Measurements from ENCODE around the gene DPYSL4.
"Not testable (repeated sequence)": the region's sequence is repeated elsewhere in the genome, so short reads cannot be mapped to it uniquely, and the experiment has no call there.

Gene DPYSL4

DNA sequence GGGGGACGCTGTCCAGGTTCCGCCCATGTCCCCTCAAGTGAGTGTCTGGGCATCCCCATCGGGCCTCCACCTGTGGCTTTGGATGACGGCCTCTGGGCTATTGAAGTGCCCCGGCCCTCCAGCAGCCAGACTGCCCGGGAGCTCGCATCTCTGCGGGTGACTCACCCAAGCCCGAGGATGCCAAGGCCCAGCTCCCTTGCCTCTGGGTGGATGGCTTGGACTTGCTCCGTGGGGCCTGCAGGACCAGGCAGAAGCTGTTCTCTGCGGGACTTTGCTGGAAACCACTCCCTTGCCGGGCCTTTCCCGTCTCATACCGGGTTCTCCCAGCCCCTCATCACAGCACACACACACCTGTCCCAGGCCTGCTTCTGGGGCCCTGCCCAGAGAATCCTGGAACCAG lies 22.4 kb downstream of the DPYSL4 start:
- DNase-seq, result no peak

DNA sequence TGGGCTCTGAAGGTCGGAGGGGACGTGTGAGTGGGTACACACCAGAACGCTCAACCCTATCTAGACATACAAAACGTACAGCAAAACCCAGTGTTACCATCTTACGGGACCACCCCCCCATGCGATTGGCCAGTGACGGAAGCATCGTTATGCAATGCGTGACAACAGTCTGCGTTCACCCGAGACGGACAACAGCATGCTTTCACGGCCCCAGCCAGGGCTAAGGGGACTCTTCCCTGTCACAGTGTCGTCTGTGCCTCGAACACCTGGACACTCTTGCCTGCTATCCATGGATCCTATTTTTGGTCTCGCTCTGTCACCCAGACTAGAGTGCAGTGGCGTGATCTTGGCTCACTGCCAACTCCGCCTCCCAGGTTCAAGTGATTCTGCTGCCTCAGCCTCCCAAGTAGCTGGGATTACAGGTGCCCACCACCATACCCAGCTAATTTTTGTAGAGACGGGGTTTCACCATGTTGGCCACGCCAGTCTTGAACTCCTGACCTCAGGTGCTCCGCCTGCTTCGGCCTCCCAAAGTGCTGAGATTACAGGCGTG lies 23.3 kb downstream of the DPYSL4 start:
- no peak for DNase-seq

DNA sequence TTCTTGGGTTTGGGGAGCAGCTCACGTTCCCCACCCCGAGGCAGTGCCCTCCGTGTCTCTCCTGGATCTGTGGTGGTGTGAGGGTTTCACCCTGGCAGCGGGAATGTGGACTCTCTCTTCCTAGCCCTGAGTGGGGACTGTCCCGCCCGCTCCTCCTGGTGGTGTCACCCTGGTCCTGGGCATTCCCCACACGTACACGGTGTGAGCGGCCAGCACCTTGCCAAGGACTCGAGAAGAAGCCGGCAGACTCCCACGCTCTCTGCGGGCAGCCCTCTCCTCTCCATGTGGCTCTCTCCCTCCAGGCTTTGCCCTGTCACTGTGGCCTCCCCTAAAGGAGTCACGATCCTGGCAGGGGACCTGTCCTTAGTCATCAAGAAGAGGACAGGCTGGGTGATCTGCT lies 24.0 kb downstream of the DPYSL4 start:
- no peak for DNase-seq

DNA sequence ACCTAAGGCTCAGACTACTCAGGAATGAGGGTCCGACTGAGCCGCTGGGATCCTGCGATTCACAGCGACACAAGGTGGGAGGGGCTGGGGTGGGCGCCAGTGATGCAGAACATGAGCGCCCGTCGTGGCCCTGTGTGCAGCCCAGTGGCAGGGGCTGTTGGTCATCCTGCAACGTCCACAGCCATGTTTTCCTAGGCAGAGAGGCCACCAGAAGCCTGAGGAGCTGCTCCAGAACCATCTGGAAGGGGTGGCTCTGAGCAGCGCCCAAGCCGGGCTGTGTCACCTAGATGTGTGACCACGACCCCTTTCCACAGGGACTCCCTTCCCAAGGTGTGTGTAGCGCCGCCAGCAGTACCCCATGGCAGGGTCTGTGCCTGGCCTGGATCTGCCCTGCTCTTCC lies 24.5 kb downstream of the DPYSL4 start:
- no peak for DNase-seq

DNA sequence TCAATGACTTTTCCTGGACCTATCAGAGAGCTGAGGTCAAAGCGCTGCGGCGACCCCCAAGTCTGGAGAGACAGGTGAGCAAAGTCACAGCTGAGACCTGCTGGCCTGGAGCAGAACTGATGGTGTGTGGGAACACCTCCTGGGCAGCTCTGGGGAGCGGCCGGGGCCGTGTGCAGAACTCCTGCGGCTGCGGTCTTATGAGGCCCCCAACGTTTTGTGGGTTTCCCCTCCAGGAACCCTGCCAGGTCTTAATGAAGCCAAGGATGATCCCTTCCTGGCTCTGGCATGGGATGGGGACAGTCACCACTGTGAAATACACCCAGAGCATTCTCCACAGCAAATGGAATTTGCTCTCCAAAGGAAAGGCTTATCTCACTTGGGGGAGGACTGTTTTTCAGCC lies 26.1 kb downstream of the DPYSL4 start:
- no peak for DNase-seq

DNA sequence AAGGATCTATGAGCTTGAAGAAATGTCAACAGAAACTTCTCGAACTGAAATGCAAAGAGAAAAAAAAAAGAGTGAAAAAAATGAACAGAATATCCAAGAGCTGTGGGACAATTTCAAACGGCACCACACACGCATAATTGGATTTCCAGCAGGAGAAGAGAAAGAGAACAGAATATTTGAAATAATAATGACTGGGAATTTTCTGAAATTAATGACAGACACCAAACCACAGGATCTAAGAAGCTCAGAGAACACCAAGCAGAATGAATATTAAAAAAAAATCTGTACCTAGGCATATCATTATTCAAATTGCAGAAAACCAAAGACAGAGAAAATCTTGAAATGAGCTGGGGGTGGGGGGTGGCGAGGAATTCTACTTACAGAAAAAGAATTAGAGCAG lies 27.2 kb downstream of the DPYSL4 start:
- no peak for DNase-seq

DNA sequence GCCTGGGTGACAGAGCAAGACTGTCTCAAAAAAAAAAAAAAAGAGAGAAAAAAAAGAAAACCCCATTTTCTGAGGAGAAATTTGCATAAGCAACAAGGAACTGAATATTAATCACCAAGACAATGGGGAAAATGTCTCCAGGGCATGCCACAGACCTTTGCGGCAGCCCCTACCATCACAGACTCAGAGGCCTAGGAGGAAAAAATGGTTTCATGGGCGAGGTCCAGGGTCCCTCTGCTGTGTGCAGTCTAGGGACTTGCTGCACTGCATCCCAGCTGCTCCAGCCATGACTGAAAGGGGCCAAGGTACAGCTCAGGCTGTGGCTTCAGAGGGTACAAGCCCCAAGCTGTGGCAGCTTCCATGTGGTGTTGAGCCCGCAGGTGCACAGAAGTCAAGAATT lies 29.7 kb downstream of the DPYSL4 start:
- not testable (repeated sequence) for DNase-seq

DNA sequence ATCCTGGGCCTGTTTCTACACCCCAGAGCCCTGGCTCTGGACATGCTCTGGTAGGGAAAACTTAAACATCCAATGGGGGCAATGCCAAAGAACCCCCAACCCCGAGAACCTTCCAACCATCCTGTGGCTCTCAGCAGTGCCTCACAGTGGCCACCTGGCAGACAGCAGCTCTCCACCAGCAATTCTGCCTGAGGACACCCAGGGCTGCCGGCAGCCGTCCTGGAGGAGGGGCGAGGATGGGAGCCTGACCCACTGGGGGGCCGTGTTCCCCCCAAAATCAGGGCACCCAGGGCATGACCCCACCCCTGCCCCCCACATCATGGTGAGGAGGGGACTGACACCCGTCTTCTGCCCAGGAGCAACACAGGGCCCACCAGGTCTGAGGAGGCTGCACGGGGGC lies 32.7 kb downstream of the DPYSL4 start:
- DNase-seq, result no peak

DNA sequence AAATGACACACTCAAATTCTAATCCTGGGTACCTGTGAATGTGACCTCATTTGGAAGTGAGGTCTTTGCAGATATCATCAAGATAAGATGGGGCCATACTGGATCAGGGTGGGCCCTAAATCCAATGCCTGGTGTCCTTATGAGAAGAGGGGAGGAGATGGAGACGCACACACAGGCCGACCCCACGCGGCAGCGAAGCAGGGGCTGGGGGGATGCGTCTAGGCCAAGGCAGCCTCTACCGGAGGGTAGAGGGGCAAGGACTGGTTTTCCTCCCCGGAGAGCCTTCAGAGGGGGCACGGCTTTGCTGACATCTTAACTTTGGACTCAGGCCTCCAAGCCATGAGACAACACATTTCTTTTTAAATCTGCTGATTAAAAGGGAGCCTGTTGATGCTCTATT lies 33.3 kb downstream of the DPYSL4 start:
- no peak for DNase-seq

DNA sequence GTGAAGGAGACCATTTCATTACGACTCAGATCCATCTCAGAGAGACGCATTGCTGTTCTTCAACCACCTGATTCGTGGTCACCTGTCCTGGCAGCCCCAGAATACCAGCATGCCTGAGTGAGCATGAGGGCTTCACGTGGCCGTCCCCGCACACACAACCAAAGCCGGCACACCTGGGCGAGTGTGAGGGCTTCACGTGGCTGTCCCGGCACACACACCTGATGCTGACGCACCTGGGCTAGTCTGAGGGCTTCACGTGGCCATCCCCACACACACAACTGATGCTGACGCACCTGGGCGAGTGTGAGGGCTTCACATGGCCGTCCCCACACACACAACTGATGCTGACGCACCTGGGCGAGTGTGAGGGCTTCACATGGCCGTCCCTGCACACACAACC lies 34.2 kb downstream of the DPYSL4 start:
- DNase-seq, result not testable (repeated sequence)

DNA sequence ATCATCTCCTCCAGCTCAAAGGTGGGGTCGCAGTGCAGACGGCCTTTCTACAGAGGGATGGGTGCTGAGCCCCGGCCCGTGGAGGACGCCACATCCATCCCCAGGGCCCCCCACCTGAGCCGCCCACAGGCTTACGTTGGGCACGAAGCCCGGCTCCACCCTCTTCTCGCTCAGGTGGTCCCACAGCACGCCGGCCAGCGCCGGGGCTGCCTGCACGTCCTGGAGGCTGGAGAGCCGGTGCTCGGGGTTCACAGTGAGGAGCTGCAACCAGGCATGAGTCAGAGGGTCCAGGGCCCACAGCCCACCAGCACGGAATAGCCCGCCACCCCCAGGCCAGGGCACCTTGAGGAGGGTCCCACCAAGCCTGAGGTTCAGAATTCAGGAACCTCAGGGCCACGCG lies 36.0 kb downstream of the DPYSL4 start:
- DNase-seq, result no peak

DNA sequence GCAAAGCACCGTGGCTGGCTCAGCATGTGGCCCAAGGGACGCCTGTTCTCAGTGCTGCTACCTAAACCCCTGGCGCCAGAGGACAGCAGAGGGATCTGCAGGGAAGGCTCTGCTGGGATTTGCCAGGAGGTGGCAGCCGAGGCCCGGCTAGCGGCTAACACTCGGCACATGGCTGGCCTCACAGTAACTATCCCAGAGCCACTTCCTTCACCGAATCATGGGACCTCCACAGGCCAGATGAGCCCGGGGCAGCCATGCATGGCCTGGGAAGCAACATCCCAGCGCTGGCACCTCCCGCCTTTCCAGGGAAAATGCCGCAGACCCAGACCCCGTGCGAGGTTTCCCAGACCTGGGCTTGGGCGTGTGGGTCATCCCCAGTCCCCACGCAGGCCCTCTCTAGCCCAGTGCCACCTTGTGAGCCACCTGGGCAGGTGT lies 36.4 kb downstream of the DPYSL4 start:
- peak; percentile 92 for DNase-seq

DNA sequence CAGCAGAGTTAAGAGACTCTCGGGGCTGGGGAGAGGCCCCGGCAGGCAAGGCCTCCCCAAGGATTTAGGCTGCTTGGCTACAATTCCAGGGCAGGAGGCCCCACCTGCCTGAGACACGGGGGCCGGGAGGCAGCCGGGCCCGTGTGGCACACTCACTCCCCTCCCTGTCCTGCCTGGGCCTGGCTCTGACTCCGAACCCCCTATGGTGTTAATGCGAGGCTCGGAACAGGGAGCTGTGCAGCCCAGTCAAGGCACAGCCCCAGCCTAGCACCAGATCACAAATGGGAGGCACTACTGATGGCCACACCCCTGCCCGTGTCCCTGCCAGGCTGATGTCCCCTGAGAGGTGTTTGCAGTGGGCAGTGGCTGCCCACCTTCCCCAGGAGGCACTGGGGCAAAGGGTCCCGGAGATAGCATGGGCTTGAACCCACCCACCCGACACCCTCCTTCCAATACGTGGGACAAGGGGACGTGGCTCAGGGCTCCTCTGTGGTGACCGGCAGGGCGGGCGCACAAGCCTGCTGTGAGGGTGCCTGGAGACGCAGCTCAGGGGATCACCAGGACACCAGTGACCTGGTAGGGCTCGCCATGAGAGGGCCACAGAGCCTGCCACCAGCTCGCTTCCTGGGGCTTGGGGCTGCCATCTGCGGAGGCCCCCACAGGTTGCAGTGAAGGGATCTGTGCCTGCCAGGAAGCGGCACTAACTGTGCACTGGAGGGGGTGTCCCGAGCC lies 37.0 kb downstream of the DPYSL4 start:
- no peak for DNase-seq

DNA sequence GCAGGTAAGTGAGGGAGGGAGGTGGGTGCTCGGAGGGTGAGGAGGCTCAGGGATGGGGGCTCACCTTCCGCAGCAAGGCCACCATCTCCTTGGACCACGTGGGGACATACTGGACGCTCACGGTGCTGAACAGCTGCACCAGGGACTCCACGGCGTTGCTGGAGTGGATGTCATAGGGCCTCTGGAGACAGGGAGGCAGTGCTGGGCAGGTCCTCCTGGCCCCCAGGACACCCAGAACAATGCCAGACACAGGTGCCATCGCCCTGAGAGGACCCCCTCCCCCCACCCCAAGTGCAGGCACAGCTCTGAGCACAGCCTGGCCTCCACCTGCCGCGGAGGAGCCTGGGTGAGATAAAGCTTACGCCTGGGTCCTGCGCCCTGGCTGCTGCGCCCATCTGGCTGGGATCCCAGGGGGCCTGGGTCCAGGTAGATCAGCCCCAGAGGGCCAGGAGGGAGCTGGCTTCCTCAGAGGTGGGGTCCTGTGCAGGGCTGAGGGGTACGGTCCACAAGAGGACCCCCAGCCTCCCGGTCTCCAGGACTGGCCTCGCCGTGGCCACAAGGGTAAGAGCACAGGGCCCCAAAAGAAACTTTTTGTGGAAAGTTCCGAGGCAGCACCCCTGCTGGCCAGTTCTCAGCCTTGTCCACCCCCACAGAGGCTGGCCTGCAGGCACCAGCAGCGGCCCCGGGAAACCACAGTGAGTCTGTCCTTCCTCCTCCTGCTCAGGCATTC lies 37.8 kb downstream of the DPYSL4 start:
- no peak for DNase-seq

DNA sequence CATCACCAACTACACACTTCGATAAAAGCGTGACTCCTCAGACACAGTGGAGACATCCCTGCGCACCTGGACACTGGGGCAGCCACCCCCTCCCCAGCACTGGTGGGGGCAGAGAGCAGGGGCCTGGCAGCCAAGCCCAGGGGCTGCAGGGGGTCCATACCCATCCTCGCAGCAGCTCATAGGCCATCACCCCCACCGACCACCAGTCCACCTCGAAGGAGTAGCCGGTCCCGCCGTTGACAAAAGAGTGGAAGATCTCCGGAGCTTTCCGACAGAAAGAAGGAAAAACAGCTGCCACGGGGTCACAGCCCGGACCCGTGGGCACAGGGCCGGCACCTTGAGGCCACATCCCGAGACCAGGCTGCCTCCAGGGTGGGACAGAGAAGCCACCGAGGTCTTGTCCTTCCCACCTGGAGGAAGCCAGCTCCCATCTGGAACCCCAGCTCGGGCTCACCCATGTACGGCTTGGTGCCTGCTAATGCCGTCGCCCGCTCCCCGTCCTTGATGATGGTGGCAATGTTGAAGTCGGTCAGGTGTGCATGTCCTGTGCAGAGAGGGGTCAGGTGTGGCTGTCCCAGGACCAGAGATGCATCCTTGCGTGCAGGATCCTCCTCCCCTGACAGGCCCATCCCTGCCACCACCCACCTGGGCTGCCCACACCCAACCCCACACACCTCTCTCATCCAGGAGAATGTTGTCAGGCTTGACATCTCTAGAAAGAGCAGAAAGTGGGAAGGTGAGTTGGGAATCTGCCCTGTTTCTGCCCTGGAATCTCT lies 38.5 kb downstream of the DPYSL4 start:
- DNase-seq, result no peak

DNA sequence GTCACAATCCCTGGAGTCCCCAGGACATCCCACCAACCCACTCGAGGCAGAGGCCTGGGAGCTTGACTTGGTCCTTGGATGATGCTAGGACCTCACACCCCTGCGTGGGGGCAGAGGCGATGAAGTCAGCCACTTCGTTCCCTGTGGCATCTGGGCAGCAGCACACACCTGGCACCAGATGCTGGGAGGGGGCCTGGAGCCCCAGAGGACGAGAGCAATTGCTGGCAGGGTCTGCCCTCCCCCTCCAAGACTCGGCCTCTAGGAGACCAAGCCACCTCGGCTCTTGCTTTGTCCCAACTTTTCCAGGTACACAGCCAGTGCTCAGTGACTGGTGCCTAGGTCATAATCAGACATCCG lies 39.1 kb downstream of the DPYSL4 start:
- no peak for DNase-seq

DNA sequence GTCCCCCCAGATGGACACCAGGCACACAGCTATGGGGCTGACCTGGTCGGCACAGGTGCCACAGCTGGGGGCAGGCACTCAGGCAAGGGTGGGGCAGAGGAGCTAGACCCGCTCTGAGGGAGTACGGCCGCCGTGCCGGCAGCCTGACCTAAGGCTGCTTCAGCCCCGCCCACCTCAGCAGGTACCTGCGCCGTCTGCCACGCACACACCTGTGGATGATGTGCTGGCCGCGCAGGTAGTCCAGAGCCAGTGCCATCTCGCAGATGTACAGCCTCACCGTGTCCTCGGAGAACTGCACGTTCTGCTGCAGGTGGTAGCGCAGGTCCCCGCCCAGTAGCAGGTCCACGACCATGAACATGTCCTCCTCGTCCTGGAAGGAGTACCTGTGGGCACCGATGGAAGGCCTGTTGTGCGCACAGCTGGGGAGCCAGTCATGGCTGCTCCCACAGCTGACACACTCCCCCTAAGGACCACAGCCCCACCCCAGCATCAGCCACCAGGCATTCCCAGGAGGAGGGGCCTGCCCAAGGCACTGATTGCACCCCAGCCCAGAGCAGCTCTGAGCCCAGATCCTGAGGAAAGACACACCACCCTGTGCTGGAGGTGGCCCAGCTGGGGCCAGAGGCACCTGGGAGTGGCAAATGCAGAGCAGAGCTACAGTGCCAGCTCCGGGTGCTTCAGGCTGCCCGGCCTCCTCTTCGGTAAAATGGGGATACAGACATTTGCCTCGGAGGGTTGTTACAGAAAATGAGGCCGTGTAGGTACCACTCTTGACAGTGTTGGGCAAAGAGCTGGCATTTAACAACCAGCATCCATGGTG lies 40.0 kb downstream of the DPYSL4 start:
- no peak for DNase-seq

DNA sequence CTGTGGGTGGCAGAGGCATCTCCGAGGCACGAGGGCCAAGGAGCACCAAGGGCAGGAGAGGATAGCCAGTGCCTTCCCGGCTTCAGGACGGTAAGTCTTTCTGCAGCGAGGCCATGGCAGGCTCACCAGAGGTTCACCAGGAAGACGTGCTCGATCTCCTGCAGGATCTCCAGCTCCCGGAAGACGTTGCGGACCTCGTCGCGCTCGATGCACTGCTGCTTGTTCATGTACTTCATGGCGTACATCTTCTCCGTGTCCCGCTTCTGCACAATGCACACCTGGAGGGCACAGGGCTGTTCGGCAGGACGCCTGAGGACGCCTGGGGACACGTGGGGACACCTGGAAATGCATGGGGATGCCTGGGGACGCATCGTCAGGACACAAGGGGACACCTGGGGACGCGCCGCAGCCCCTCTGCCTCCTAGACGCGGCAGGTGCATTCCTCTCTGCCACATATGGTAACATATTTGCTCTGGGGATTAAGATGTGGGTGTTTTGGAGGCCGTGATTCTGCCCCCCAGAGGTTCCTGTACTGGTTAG lies 41.2 kb downstream of the DPYSL4 start:
- no peak for DNase-seq

DNA sequence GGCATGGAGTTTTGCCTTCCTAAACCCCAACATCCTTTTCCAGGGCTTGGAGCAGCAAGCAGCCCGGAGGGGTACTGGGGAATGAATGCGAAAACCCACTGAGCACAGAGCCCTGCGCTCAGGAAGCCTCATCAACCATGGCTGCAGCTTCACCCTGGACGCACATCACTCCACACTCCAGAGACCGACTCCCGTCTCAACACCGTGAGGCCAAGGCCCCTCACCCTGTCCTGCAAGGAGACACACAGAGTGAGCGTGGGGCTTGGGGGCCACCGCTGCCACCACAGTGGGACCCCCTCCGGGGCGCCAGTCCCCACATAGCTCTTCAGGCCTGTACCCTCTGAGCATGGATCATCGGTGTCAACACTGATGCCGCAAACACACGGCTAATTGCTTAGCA lies 41.9 kb downstream of the DPYSL4 start:
- DNase-seq, result no peak

DNA sequence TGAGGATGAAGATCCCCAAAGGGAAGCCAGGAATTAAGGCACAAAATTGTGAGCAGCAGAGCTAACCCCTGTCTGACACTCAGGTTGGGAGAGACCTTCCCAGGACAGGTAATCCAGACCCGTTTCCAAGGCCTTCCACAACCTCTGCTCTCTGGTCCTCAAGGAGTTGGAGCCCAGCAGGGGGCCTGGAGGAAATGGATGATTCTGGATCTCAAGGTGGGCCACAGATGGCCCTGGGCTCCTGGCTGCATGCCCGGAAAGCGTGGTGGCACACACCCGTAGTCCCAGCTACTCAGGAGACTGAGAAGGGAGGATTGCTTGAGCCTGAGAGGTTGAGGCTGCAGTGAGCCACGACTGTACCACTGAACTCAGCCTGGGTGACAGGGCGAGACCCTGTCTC lies 42.3 kb downstream of the DPYSL4 start:
- peak; percentile 23 for DNase-seq

DNA sequence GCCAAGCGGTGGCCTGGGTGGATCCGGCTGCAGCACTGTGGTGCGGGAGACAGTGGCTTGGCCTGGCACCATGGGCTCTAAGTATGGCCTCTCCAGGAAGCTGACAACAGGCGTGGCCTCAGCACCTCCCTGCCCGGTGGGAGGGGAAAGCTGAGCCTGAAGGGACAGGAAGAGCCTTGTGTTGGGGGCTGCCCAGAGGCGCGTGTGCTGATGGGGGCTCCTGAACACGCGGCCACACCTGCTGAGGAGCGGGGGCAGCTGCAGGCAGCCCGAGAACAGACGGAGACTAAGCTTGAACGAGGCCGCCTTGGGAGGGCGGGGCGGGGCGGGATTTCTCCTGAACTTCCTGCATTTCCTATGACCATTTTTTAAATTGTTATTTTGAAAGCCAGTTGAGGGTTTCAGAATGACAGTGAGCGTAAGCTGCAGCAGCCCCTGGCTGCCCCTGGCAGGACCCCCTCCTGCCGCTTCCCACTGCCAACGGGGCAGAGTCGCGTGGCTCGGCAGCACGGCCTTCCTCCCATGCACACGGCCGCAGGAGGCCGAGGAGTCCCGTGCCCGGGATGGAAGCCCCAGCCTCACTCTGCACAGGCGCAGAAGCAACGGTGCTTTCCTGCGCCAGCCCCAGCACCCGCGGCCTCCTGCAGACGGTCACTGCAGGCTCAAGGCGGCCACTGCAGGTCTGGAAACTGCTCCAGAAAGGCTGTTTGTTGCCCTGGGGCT lies 43.2 kb downstream of the DPYSL4 start:
- peak; percentile 75 for DNase-seq

Measured in hematopoietic multipotent progenitor cell treated with erythropoietin and hydrocortisone succinate and interleukin-3 and kit ligand, for 6 days (in vitro differentiated cells).